NCI-H510A treated with DMSO at 0.1 percent for 48 hours (cell line): Measurements from ENCODE around the gene P2RX2.
"Not testable (repeated sequence)": the region's sequence is repeated elsewhere in the genome, so short reads cannot be mapped to it uniquely, and the experiment has no call there.

Experiments
- DNase-seq: peaks from one replicate; lab custom pipeline; 2025; lab: John Stamatoyannopoulos, UW

Gene P2RX2

GRCh38 chr12:132583736-132584135, 34.8 kb upstream of the P2RX2 start:
- DNase-seq: no peak

- no peak for DNase-seq
Observed at GRCh38 chr12:132584429-132584828, 34.1 kb upstream of the P2RX2 start.

- DNase-seq: no peak
Observed at GRCh38 chr12:132585177-132585576, 33.4 kb upstream of the P2RX2 start.

- no peak for DNase-seq
Observed at GRCh38 chr12:132586929-132587328, 31.6 kb upstream of the P2RX2 start.

GRCh38 chr12:132587781-132588180, 30.8 kb upstream of the P2RX2 start:
- no peak for DNase-seq

GRCh38 chr12:132588319-132588718, 30.3 kb upstream of the P2RX2 start:
- DNase-seq: no peak

GRCh38 chr12:132588821-132589669, 29.5 kb upstream of the P2RX2 start:
- DNase-seq: no peak

GRCh38 chr12:132591107-132591935, 27.3 kb upstream of the P2RX2 start:
- DNase-seq: no peak

- DNase-seq: no peak
Observed at GRCh38 chr12:132592282-132592970, 26.1 kb upstream of the P2RX2 start.

GRCh38 chr12:132593071-132593470, 25.5 kb upstream of the P2RX2 start:
- no peak for DNase-seq

- DNase-seq: no peak
Observed at GRCh38 chr12:132593521-132593920, 25.1 kb upstream of the P2RX2 start.

- DNase-seq: peak; percentile 67
Observed at GRCh38 chr12:132593938-132594358, 24.6 kb upstream of the P2RX2 start.

GRCh38 chr12:132595183-132595582, 23.4 kb upstream of the P2RX2 start:
- no peak for DNase-seq

- no peak for DNase-seq
Observed at GRCh38 chr12:132596016-132596415, 22.6 kb upstream of the P2RX2 start.

GRCh38 chr12:132597333-132598316, 21.0 kb upstream of the P2RX2 start:
- DNase-seq: peak; percentile 16

GRCh38 chr12:132599502-132599901, 19.1 kb upstream of the P2RX2 start:
- DNase-seq: not testable (repeated sequence)

- peak; percentile 90 for DNase-seq
Observed at GRCh38 chr12:132600048-132601032, 18.2 kb upstream of the P2RX2 start.

GRCh38 chr12:132601171-132601883, 17.2 kb upstream of the P2RX2 start:
- DNase-seq: no peak

- DNase-seq: no peak
Observed at GRCh38 chr12:132602572-132603239, 15.9 kb upstream of the P2RX2 start.
